Uterus (tissue), 4 donors: ENCODE measurements around the gene CYP4F11. TPM values are rescaled to one million over a fixed set of nuclear protein-coding genes. Genes with fewer than 3 reads are reported as not detected.

Experiments used
- DNase-seq, 2 donors: peaks; one replicate each; pipeline ENCODE4 v3.0.0-alpha.2; 2019 to 2020
- H3K27ac ChIP-seq, 2 donors: fragments of 200-600 bp; sonication (generic); 1 replicate in 1 of 2; 2 replicates in 1 of 2; pipeline ENCODE4 v1.5.1; 2016 to 2018
- H3K27me3 ChIP-seq, 2 donors: fragments of 200-600 bp; sonication (generic); one replicate each; pipeline ENCODE4 v1.5.1; 2018 to 2019; ENCODE audit warnings: control low read depth in 1 of 2
- H3K36me3 ChIP-seq, 2 donors: fragments of 200-600 bp; sonication (generic); one replicate each; pipeline ENCODE4 v1.5.1; 2019; ENCODE audit warnings: control low read depth in 1 of 2
- H3K4me1 ChIP-seq, 2 donors: fragments of 200-600 bp; sonication (generic); one replicate each; pipeline ENCODE4 v1.5.1; 2018 to 2019; ENCODE audit warnings: control low read depth in 1 of 2
- H3K4me3 ChIP-seq, 2 donors: fragments of 200-600 bp; sonication (generic); 1 replicate in 1 of 2; 2 replicates in 1 of 2; pipeline ENCODE4 v1.5.1; 2018 to 2019; ENCODE audit warnings: mild to moderate bottlenecking in 1 of 2
- H3K9me3 ChIP-seq, 2 donors: fragments of 200-600 bp; sonication (generic); one replicate each; pipeline ENCODE4 v1.5.1; 2019; ENCODE audit warnings: control low read depth in 1 of 2
- POLR2A ChIP-seq, 2 donors: fragments of 450-650 bp; IDR thresholded peaks; one replicate each; pipeline ENCODE4 v1.6.1; 2016; ENCODE audit warnings: antibody characterized with exemption in 2 of 2, mild to moderate bottlenecking in 1 of 2, moderate library complexity in 1 of 2
- intact Hi-C: fragments of 100-400 bp; cut with DNase I; formaldehyde crosslinking; loops from one replicate; pipeline ENCODE4 v1.15.1; 2023; ENCODE audit warnings: low total_unique reads
- total RNA-seq, 4 donors: library from RNA; depleted of rRNA in 3 of 4; stranded (reverse); fragments of >200 nt in 3 of 4; gene quantifications; one replicate each; pipeline versions ENCODE4 v1.1.0 to v1.2.4, GENCODE V29; 2014 to 2023
- TF ChIP-seq, protein P1 (sequence below), 4 experiments: fragments of 200-600 bp in 2 of 4; fragments of 450-650 bp in 2 of 4; sonication (generic) in 2 of 4; IDR thresholded peaks; one replicate each; pipeline ENCODE4 v1.5.1; 2016 to 2019; ENCODE audit warnings: antibody characterized with exemption in 4 of 4, mild to moderate bottlenecking in 2 of 4, moderate library complexity in 1 of 4
- donor health status: DM: yes; HTN: yes; CAD: no.

CYP4F11 gene
- total RNA-seq, 4 donors from 2014 or later: 0.21 to 0.24 TPM; not detected in 2

DNA sequence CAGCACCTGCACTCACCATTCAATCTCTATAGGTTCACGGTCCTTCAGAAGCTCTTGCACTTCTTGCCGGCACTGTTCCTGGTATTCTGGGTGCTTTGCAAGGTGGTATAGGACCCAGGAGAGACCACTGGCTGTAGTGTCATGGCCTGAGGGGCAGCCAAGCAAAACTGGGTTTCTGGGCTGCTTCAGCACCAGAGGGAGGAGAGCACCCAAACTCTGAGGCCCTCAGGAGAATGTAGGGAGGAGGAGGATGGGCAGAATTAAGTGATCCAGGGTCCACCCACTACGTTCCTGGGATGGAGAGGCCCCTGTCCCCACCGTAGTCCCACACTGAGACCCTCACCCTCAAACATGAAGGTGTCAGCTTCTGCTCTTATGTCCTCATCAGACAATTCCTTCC lies 12.3 kb downstream of the CYP4F11 start:
- H3K27ac ChIP-seq: no peak overlapping the region
- TF ChIP-seq POLR2A (IDR thresholded peaks at IDR 0.05): no peak
- TF ChIP-seq, protein P1, sequence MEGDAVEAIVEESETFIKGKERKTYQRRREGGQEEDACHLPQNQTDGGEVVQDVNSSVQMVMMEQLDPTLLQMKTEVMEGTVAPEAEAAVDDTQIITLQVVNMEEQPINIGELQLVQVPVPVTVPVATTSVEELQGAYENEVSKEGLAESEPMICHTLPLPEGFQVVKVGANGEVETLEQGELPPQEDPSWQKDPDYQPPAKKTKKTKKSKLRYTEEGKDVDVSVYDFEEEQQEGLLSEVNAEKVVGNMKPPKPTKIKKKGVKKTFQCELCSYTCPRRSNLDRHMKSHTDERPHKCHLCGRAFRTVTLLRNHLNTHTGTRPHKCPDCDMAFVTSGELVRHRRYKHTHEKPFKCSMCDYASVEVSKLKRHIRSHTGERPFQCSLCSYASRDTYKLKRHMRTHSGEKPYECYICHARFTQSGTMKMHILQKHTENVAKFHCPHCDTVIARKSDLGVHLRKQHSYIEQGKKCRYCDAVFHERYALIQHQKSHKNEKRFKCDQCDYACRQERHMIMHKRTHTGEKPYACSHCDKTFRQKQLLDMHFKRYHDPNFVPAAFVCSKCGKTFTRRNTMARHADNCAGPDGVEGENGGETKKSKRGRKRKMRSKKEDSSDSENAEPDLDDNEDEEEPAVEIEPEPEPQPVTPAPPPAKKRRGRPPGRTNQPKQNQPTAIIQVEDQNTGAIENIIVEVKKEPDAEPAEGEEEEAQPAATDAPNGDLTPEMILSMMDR (IDR thresholded peaks at IDR 0.05): no peak
- H3K36me3 ChIP-seq: no peaks in the 10 kb centered on the region
- H3K4me1 ChIP-seq: no peaks in the 10 kb centered on the region
- intact Hi-C loops: no loop called here
- H3K4me3 ChIP-seq: no peak overlapping the region
- no peaks in the 10 kb centered on the region for H3K27me3 ChIP-seq
- no peaks in the 10 kb centered on the region for H3K9me3 ChIP-seq
- no peak for DNase-seq

DNA sequence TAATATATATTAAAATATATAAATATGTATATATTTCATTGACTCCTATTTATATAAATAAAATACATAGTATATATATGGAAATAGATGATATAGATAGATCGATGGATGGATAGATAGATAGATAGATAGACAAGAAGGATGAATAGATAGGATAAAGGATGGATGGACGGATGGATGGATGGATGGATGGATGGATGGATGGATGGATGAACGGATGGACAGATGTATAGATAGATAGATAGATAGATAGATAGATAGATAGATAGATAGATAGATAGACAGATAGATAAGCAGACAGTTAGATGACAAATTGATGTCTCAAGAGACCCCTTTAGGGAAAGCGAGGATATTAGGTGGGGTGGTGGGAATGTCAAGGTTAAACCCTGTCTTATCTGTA lies 15.1 kb downstream of the CYP4F11 start:
- Histone ChIP-seq H3K36me3 (no peaks in the 10 kb centered on the region), H3K27me3 (no peaks in the 10 kb centered on the region), H3K27ac (no peak overlapping the region), H3K9me3 (no peaks in the 10 kb centered on the region), H3K4me3 (no peak overlapping the region), H3K4me1 (no peaks in the 10 kb centered on the region)
- no peak for DNase-seq
- no peak for TF ChIP-seq POLR2A (IDR thresholded peaks at IDR 0.05)
- TF ChIP-seq, protein P1 (IDR thresholded peaks at IDR 0.05): no peak
- intact Hi-C loops: no loop called here

DNA sequence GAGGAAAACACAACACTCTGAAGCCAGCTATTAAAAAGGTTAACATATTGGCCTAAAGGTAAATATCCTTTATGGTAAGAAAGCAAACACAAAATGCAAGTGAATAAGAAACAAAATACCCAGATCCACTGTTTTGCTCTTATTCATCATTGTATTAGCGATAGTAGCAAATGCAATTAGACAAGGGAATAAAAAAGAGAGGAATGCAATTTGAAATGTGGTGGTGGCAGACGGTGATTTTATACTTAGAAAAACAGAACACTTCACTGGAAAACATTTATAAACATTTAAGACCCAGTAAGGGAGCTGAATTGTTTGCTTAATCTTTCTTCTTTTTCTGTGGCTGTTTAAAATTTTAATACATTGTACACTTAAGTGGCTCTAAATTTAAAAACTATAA lies 19.2 kb downstream of the CYP4F11 start:
- TF ChIP-seq POLR2A (IDR thresholded peaks at IDR 0.05): no peak
- TF ChIP-seq, protein P1 (IDR thresholded peaks at IDR 0.05): no peak
- Histone ChIP-seq H3K36me3 (no peaks in the 10 kb centered on the region), H3K4me3 (no peak overlapping the region), H3K27ac (no peak overlapping the region), H3K27me3 (peaks cover 0 to 19% of the 10 kb centered on the region in 2 donors), H3K9me3 (no peaks in the 10 kb centered on the region), H3K4me1 (no peaks in the 10 kb centered on the region)
- intact Hi-C loops: no loop called here
- no peak for DNase-seq

GRCh38 chr19:15913830-15914229 lies 20.5 kb downstream of the CYP4F11 start:
- Histone ChIP-seq H3K4me3 (no peak overlapping the region), H3K27me3 (peaks cover 0 to 25% of the 10 kb centered on the region in 2 donors), H3K27ac (no peak overlapping the region), H3K9me3 (no peaks in the 10 kb centered on the region), H3K4me1 (no peaks in the 10 kb centered on the region), H3K36me3 (no peaks in the 10 kb centered on the region)
- TF ChIP-seq POLR2A (IDR thresholded peaks at IDR 0.05): no peak
- TF ChIP-seq, protein P1 (IDR thresholded peaks at IDR 0.05): no peak
- DNase-seq: no peak
- intact Hi-C loops: no loop called here

GRCh38 chr19:15913384-15913783 lies 20.9 kb downstream of the CYP4F11 start:
- Histone ChIP-seq H3K4me1 (no peaks in the 10 kb centered on the region), H3K27me3 (peaks cover 0 to 28% of the 10 kb centered on the region in 2 donors), H3K9me3 (no peaks in the 10 kb centered on the region), H3K4me3 (no peak overlapping the region), H3K36me3 (no peaks in the 10 kb centered on the region), H3K27ac (no peak overlapping the region)
- DNase-seq: no peak
- intact Hi-C loops: no loop called here
- no peak for TF ChIP-seq POLR2A (IDR thresholded peaks at IDR 0.05)
